HepG2 (cell line): Measurements from ENCODE around the gene GSAP.

Source experiments
- AHR ChIP-seq: IDR thresholded peaks from 2 replicates; pipeline ENCODE4 v1.6.1; 2018; ENCODE audit warnings: missing genetic modification reagents, missing compliant biosample characterization
- CTCF ChIP-seq: sonication (generic); formaldehyde crosslinking; IDR thresholded peaks from 2 replicates; pipeline ENCODE4 v1.5.0; 2020; ENCODE audit warnings: mild to moderate bottlenecking, missing genetic modification reagents, moderate library complexity
- EP300 ChIP-seq, 3 experiments: sonication (generic) in 1 of 3; formaldehyde crosslinking in 1 of 3; IDR thresholded peaks; 2 replicates each; pipeline versions ENCODE4 v1.5.1 to v1.6.1; 2011 to 2020; ENCODE audit warnings: low read depth in 2 of 3, low read length in 2 of 3, borderline replicate concordance in 1 of 3, improper control_type of control experiment in 1 of 3, mild to moderate bottlenecking in 1 of 3, missing genetic modification reagents in 1 of 3, moderate library complexity in 1 of 3
- MTF2 ChIP-seq: sonication (generic); formaldehyde crosslinking; IDR thresholded peaks from 2 replicates; pipeline ENCODE4 v1.5.0; 2020; ENCODE audit warnings: missing genetic modification reagents, borderline replicate concordance
- POLR2AphosphoS5 ChIP-seq: IDR thresholded peaks from 2 replicates; pipeline ENCODE4 v1.6.1; 2012; ENCODE audit warnings: low read depth, low read length
- REST ChIP-seq, 2 experiments: IDR thresholded peaks; 2 replicates each; pipeline ENCODE4 v1.6.1; 2011 to 2012; ENCODE audit warnings: low read length in 2 of 2, borderline replicate concordance in 1 of 2, low read depth in 1 of 2, mild to moderate bottlenecking in 1 of 2, moderate library complexity in 1 of 2
- SMAD9 ChIP-seq: sonication (generic); formaldehyde crosslinking; IDR thresholded peaks from 2 replicates; pipeline ENCODE4 v1.5.1; 2020; ENCODE audit warnings: mild to moderate bottlenecking, missing genetic modification reagents
- TEAD2 ChIP-seq: sonication (generic); formaldehyde crosslinking; IDR thresholded peaks from 2 replicates; pipeline ENCODE4 v1.9.0; 2021; ENCODE audit warnings: missing genetic modification reagents
- ZBTB33 ChIP-seq: sonication (generic); formaldehyde crosslinking; IDR thresholded peaks from 2 replicates; pipeline ENCODE4 v1.4.0; 2020; ENCODE audit warnings: missing genetic modification reagents
- ZNF232 ChIP-seq: sonication (generic); formaldehyde crosslinking; IDR thresholded peaks from 2 replicates; pipeline ENCODE4 v1.4.0; 2020; ENCODE audit warnings: missing genetic modification reagents, borderline replicate concordance
- ZNF34 ChIP-seq: sonication (generic); formaldehyde crosslinking; IDR thresholded peaks from 2 replicates; pipeline ENCODE4 v1.4.0; 2020; ENCODE audit warnings: mild to moderate bottlenecking, missing genetic modification reagents, borderline replicate concordance
- ZNF510 ChIP-seq: sonication (generic); formaldehyde crosslinking; IDR thresholded peaks from 2 replicates; pipeline ENCODE4 v1.4.0; 2020; ENCODE audit warnings: low read depth, mild to moderate bottlenecking, missing genetic modification reagents
- ZNF75D ChIP-seq: sonication (generic); formaldehyde crosslinking; IDR thresholded peaks from 2 replicates; pipeline ENCODE4 v1.8.1; 2023; ENCODE audit warnings: missing genetic modification reagents, mild to moderate bottlenecking, borderline replicate concordance
- ZSCAN30 ChIP-seq: sonication (generic); formaldehyde crosslinking; IDR thresholded peaks from 2 replicates; pipeline ENCODE4 v1.5.0; 2020; ENCODE audit warnings: mild to moderate bottlenecking, missing genetic modification reagents

GRCh38 chr7:77396894-77397547, 19.1 kb downstream of the GSAP start:
- TF ChIP-seq ZNF34, result no peak
- no peak for TF ChIP-seq ZNF232 (CRISPR knock-in tag)
- TF ChIP-seq CTCF (CRISPR knock-in tag), result no peak
- no peak for TF ChIP-seq ZBTB33 (CRISPR knock-in tag)
- no peak for TF ChIP-seq POLR2AphosphoS5
- peak in 1 of 2 experiments; percentile 75; a peak in 2 of 4 replicates for TF ChIP-seq EP300 (IDR thresholded peaks at IDR 0.05; ENCODE audit: low read depth in 2 of 2, low read length in 2 of 2)
- TF ChIP-seq EP300 (CRISPR knock-in tag; IDR thresholded peaks at IDR 0.05; ENCODE audit: borderline replicate concordance), result no peak
- no peak for TF ChIP-seq SMAD9 (CRISPR knock-in tag)
- no peak for TF ChIP-seq REST (IDR thresholded peaks at IDR 0.05; ENCODE audit: borderline replicate concordance in 1 of 2, low read depth in 1 of 2, low read length in 2 of 2)
- no peak for TF ChIP-seq ZNF75D (CRISPR knock-in tag)
- TF ChIP-seq TEAD2 (CRISPR knock-in tag), result no peak
- no peak for TF ChIP-seq AHR (CRISPR knock-in tag)
- no peak for TF ChIP-seq ZSCAN30 (CRISPR knock-in tag)
- TF ChIP-seq ZNF510 (CRISPR knock-in tag), result no peak
- no peak for TF ChIP-seq MTF2 (CRISPR knock-in tag)
